ENCODE results near the gene PIPOX.
"Not testable (repeated sequence)": the region's sequence is repeated elsewhere in the genome, so short reads cannot be mapped to it uniquely, and the experiment has no call there.

Gene PIPOX

GRCh38 chr17:29078183-29079045, 35.5 kb downstream of the PIPOX start:
- DNase-seq, result no peak

DNA sequence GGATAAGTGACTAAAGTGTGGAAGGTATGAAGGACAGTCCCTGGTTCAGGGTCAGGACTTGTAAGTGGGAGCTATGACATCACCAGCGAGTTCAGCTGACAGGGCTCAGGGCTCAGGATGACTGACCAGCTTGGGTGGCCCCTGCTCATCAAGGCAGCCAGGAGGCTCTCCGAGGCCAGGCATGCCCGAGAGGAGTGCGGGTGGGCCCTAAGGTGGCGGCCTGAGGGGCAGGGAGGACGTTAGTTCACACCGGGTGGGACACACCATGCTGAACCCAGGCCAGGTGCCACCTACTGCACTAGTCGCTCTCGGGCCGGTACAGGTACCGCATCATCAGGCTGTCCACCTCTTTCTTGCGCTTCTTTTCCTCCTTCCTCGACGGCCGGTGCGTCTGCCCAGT, 36.5 kb downstream of the PIPOX start:
- no peak for DNase-seq

- DNase-seq, result no peak
Measured at GRCh38 chr17:29079887-29080286, 36.9 kb downstream of the PIPOX start.

DNA sequence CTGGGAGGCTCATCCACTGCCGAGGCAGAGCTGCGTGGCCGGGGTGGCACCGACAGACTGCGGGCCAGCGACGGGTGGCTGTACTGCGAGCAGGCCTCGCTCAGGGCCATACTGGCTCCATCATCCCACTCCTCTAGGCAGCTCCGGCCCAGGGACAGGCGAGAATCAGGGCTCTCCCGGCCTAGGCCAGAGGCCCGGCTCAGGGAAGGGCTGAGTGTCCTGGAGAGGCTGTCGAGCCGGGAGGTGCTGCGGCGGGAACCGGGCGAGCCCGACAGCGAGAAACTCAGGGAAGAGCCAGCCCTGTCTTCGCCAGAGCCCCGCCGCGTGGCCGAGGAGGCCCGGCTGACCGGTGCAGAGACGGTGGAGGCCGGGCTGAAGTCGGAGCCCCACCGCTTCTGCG, 37.4 kb downstream of the PIPOX start:
- no peak for DNase-seq

GRCh38 chr17:29080965-29081364, 38.0 kb downstream of the PIPOX start:
- DNase-seq, result no peak

GRCh38 chr17:29084541-29085146, 41.7 kb downstream of the PIPOX start:
- DNase-seq, result no peak

DNA sequence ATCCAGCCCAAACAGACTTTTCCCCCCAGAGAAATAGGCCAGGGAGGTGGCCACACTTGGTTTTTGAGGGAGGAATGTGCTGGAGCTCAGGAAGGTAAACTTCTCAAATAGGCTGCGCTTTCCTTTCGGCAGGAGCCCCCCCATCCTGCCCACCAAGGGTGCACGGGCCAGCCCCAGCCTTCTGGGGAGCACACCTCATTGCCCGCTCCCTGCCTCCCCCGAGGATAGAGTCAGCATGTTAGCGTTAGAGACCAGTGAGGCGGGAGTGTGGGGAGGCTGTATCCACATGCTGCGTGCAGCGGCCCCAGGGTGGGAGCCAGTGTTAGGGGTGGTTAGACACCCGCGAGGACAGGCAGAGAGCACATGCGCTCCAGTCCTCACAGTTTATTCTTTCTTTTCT, 42.3 kb downstream of the PIPOX start:
- no peak for DNase-seq

- DNase-seq, result no peak
Measured at GRCh38 chr17:29086628-29087332, 43.8 kb downstream of the PIPOX start.

GRCh38 chr17:29088782-29089181, 45.8 kb downstream of the PIPOX start:
- DNase-seq, result not testable (repeated sequence)

- no peak for DNase-seq
Measured at GRCh38 chr17:29089601-29090044, 46.7 kb downstream of the PIPOX start.

- DNase-seq, result no peak
Measured at GRCh38 chr17:29090108-29090507, 47.2 kb downstream of the PIPOX start.

- DNase-seq, result no peak
Measured at GRCh38 chr17:29090750-29091605, 48.0 kb downstream of the PIPOX start.

DNA sequence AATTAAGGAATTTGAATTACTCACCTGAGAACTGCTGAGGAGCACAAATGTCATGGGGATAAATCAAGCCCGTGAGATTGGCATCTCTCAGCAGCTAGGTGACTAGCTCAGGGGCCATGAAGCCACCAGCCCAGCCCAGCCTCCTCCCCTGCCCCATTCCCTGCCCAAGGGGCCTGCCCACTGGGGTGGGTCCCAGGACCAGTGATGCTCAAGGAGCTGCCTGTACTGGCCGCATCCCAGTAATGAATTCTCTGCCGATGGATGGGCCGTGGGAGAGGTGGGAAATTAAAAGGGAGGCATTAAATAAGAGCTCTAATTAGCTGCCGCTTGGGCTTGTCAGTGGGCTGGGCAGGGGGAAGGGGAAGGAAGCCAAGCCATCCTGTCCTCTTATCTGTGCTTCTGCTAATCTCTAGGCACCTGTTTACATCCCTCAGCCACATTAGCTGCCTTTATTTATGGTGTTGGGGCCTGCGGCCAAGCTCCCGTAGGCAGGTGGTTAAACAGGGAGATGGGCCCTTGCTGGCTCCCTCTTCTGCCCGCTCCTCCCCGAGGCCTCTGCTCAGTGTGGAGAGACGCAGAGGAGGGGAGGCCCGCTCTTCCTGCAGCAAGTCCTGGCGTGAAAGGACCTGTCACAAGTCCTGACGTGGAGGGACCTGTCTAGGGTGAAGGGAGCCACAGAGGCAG, 48.8 kb downstream of the PIPOX start:
- no peak for DNase-seq

GRCh38 chr17:29093090-29093871, 50.3 kb downstream of the PIPOX start:
- DNase-seq, result no peak

- DNase-seq, result no peak
Measured at GRCh38 chr17:29094101-29094708, 51.3 kb downstream of the PIPOX start.

- DNase-seq, result no peak
Measured at GRCh38 chr17:29095439-29095838, 52.5 kb downstream of the PIPOX start.

DNA sequence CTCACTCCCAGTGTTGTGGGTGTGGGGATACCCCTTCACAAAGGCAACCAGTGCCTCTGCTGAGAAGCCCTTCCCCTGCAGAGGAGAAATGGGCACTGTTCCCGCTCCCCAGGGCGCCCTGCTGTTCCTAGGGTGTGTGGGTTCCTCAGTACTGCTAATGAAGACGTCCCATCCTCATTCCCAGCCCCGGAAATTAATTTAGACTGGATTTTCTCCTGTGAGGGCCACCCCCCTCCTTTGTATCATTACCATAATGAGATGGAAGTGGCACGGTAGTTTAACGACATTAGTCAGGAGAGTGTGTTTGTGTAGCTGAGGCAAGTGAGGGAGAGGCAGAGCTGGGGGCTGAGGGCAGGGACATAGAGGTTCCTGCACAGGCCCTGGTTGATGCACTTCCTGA, 53.2 kb downstream of the PIPOX start:
- DNase-seq, result no peak

DNA sequence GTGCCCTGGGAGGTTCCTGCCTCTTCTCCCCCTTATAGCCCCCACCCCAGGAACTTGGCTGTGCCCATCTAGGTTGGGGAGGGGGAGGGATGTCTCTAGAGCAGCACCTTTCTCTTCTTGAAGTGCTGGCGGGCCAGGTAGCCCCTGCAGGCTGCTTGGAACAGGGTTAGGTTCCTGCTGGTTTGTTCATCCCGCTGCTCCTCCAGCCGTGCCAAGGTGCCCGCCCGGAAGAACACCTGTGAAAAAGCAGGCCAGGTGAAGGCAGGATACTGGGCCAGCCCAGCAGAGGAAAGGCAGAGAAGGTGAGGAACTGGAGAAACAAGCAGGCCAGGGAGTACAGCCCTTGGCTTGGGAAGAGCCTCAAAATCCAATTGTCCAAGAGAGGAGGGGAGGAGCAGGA, 56.6 kb downstream of the PIPOX start:
- no peak for DNase-seq

- no peak for DNase-seq
Measured at GRCh38 chr17:29100296-29100695, 57.4 kb downstream of the PIPOX start.

DNA sequence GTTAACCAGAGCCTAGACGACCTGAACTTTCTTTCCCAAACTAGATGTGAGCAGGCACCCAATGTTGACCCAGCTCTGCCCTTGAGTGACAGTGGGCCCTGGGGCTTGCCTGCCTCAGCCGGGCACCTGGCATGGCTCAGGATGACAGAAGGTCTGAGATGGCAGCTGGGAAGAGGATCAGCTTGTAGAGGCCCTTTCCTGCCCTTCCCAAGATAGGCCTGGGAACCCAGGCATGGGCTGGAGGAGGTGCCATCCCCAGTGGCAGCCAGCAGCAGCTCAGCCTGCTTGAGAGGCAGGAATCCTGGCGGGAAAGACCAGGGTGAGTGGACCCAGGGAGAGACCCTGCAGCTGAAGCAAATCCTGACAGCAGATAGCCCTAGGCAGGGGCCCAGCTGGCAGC, 59.1 kb downstream of the PIPOX start:
- DNase-seq, result no peak

DNA sequence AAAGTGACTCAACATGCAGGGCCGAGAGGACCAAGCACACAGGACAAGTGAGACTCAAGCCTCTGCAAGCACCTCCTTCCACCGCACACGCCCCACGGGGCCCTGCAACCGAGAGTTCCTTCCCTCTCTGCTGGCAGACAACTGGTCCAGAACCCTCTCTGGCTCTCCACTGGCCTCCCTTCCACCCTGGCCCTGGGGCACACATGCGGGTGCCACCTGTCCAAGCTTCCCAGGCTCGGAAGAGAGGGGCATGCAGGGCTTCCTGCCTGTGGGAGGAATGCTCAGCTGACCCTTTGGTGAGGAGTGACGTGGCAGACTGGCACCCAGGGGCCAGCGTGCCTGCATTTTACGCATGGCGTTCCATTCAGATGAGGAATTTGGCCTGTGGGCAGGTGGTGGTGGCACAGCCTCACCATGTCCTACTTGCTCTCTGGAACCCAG, 59.8 kb downstream of the PIPOX start:
- no peak for DNase-seq

Measured in activated CD4-positive, alpha-beta T cell treated with anti-CD3 and anti-CD28 coated beads, Interleukin-2, amount 50 U/mL, for 4 hours (primary cell).